ENCODE results near the gene ERC2. TPM values are rescaled to one million over a fixed set of nuclear protein-coding genes. Genes with fewer than 3 reads are reported as not detected.

The ERC2 gene
- total and polyA plus RNA-seq, 11 donors, result 0.16 to 3.8 (median 1.6) TPM

DNA sequence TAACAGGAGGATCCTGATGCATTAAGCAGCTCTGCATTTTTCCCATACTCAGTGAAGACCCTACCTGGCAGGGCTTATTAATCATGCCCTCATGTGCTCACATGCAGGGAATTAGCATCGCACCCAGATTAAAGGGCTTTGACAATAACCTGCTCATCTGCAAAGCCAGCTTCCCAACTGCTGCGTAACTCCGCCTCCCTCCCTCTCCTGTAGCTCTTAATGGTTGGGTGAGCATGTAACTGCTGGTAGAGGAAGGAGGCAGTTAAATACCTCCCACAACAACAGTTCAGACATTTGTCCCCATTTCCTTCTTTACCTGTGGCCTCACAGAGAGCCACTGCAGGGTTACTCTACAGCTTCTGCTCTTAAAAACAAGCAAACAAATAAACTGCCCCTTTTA is 777.5 kb downstream of the ERC2 start:
- TF ChIP-seq, protein P1, sequence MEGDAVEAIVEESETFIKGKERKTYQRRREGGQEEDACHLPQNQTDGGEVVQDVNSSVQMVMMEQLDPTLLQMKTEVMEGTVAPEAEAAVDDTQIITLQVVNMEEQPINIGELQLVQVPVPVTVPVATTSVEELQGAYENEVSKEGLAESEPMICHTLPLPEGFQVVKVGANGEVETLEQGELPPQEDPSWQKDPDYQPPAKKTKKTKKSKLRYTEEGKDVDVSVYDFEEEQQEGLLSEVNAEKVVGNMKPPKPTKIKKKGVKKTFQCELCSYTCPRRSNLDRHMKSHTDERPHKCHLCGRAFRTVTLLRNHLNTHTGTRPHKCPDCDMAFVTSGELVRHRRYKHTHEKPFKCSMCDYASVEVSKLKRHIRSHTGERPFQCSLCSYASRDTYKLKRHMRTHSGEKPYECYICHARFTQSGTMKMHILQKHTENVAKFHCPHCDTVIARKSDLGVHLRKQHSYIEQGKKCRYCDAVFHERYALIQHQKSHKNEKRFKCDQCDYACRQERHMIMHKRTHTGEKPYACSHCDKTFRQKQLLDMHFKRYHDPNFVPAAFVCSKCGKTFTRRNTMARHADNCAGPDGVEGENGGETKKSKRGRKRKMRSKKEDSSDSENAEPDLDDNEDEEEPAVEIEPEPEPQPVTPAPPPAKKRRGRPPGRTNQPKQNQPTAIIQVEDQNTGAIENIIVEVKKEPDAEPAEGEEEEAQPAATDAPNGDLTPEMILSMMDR (IDR thresholded peaks at IDR 0.05), result no peak
- no peak for TF ChIP-seq POLR2A (IDR thresholded peaks at IDR 0.05)

DNA sequence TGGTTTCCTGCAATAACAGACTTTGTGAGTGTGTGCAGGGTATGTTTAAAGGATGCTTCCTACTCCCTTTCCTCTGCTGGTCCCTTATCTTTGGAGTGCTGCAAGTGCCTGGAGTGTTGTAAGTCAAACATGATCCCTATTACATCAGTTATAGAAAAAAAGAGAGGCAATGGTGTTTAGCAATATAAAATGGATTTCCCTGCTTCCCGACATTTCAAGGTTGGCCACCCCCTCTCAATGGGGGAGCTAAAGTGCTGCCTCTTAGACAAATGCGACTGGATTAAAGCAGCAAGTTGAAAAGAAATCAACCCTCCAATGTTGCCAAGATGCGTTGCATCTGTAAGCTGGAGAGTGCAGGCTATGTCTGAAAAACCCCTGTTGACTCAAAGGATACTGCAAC is 778.1 kb downstream of the ERC2 start:
- WGBS, 4 donors, result 48 to 62% (median 59%) methylated on average over 3 of the region's 3 CpGs
- TF ChIP-seq POLR2A (IDR thresholded peaks at IDR 0.05), result no peak
- TF ChIP-seq, protein P1 (IDR thresholded peaks at IDR 0.05), result no peak
- no peak for ATAC-seq
- intact Hi-C loops (cut with DNase I), result no loop called here
- Histone ChIP-seq H3K27me3 (peaks cover 0 to 22% (median 0%) of the 10 kb centered on the region in 9 donors), H3K4me3 (no peak overlapping the region), H3K36me3 (no peaks in the 10 kb centered on the region), H3K27ac (no peak overlapping the region), H3K4me1 (peaks cover 0 to 5% (median 0%) of the 10 kb centered on the region in 12 donors), H3K9me3 (no peaks in the 10 kb centered on the region)
- no peak for DNase-seq

More for the DNA sequence above, 777.5 kb downstream of the ERC2 start:
- H3K36me3 ChIP-seq, result no peaks in the 10 kb centered on the region
- H3K4me1 ChIP-seq, result peaks cover 0 to 5% (median 0%) of the 10 kb centered on the region in 12 donors
- peaks cover 0 to 22% (median 0%) of the 10 kb centered on the region in 9 donors for H3K27me3 ChIP-seq
- 63 to 76% (median 74%) methylated on average over 3 of the region's 3 CpGs for WGBS, 4 donors
- ATAC-seq (no peak), DNase-seq (no peak)
- no peaks in the 10 kb centered on the region for H3K9me3 ChIP-seq
- no peak overlapping the region for H3K4me3 ChIP-seq
- H3K27ac ChIP-seq, result no peak overlapping the region
- intact Hi-C loops (cut with DNase I), result no loop called here

DNA sequence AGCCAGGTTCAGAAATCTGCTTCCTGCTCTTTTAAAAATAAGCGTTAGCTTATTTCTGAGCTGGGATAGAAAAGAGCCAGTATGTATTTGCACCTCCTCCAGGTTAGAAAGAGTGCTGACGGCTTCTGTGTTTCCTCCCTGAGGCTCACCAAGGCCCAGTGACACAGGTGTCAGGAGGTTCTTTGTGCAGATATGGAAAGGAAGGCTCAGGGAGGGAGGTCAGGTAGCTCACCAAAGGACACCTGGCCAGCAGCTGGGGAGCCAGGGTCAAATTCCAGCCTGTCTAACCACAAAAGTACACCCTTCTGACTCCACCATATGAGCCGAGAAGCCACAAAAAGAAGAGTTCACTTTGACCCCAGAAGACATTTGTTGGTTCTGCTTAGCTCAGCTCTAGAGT is 780.1 kb downstream of the ERC2 start:
- DNase-seq, result no peak
- peaks cover 0 to 22% (median 0%) of the 10 kb centered on the region in 9 donors for H3K27me3 ChIP-seq
- no peaks in the 10 kb centered on the region for H3K9me3 ChIP-seq
- H3K4me3 ChIP-seq, result no peak overlapping the region
- no peaks in the 10 kb centered on the region for H3K36me3 ChIP-seq
- intact Hi-C loops (cut with DNase I), result no loop called here
- H3K27ac ChIP-seq, result no peak overlapping the region
- TF ChIP-seq POLR2A (IDR thresholded peaks at IDR 0.05), result no peak
- TF ChIP-seq, protein P1 (IDR thresholded peaks at IDR 0.05), result no peak
- H3K4me1 ChIP-seq, result peaks cover 0 to 5% (median 0%) of the 10 kb centered on the region in 12 donors
- no peak for ATAC-seq
- WGBS, 4 donors, result 86 to 95% (median 91%) methylated on average over 3 of the region's 3 CpGs

DNA sequence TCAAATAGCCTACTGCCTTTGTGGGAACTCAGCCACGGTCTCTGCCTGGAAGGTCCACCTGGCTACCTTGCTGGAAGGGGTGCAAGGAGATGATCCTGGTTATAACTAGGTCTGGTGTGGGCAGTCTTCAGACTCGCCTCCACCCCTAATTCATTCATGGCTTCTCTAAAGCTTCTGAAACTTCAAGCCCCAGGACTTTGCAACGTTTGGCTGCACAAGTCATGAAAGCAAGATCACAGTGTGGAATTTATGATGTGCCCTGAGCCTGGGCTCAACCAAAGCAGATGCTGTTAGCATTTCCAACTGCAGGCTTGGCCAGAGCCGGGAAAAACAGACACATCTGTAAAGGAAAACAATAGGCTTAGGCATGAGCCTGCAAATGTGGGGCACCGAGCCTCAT is 780.7 kb downstream of the ERC2 start:
- no peaks in the 10 kb centered on the region for H3K4me1 ChIP-seq
- intact Hi-C loops (cut with DNase I), result no loop called here
- 78 to 87% (median 82%) methylated on average over 5 of the region's 5 CpGs for WGBS, 4 donors
- no peaks in the 10 kb centered on the region for H3K9me3 ChIP-seq
- DNase-seq (no peak), ATAC-seq (no peak)
- no peak overlapping the region for H3K4me3 ChIP-seq
- TF ChIP-seq, protein P1 (IDR thresholded peaks at IDR 0.05), result no peak
- no peak for TF ChIP-seq POLR2A (IDR thresholded peaks at IDR 0.05)
- H3K36me3 ChIP-seq, result no peaks in the 10 kb centered on the region
- peaks cover 0 to 22% (median 0%) of the 10 kb centered on the region in 9 donors for H3K27me3 ChIP-seq
- no peak overlapping the region for H3K27ac ChIP-seq

Data from heart left ventricle (tissue), 16 donors.